ENCODE data around the gene MS4A15. TPM values are rescaled to one million over a fixed set of nuclear protein-coding genes. Genes with fewer than 3 reads are reported as not detected.

MS4A15 gene
- total and polyA plus RNA-seq, 9 of the 15 experiments (the other 6 are each of a cell fraction or from before 2014, with no cell fraction given), result not detected

DNA sequence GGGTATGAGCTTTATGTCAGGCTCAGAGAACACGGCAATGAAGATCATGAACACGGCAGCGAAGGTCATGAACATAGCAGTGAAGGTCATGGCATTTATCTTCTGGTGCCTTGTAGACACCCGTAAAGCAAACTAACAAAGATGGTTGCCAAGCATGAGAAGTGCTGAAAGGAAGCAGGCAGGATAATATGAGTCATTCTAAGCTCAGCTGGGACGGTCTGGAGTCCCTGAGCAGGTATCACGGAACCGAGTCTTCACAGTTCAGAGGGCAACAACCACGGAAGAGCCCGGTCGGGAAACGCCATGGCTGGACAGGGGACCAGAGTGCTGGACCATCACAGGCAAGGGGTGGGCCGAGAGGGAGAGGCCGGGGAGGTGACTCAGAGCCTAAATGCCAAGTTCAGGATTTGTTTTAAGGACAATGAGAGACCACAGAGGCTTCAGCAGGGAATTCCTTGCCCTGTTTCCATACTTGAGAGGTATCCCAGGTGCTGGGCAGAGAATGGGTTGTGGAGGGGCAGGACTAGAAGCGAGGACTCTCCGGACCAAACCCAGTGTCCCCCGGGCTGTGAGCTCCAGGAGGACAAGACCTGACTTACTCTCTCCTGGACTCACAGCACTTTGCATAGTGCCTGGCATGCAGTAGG, 15.3 kb downstream of the MS4A15 start (continued):
- no peak for TF ChIP-seq CXXC5 (CRISPR knock-in tag; IDR thresholded peaks at IDR 0.05)
- TF ChIP-seq, protein P1, sequence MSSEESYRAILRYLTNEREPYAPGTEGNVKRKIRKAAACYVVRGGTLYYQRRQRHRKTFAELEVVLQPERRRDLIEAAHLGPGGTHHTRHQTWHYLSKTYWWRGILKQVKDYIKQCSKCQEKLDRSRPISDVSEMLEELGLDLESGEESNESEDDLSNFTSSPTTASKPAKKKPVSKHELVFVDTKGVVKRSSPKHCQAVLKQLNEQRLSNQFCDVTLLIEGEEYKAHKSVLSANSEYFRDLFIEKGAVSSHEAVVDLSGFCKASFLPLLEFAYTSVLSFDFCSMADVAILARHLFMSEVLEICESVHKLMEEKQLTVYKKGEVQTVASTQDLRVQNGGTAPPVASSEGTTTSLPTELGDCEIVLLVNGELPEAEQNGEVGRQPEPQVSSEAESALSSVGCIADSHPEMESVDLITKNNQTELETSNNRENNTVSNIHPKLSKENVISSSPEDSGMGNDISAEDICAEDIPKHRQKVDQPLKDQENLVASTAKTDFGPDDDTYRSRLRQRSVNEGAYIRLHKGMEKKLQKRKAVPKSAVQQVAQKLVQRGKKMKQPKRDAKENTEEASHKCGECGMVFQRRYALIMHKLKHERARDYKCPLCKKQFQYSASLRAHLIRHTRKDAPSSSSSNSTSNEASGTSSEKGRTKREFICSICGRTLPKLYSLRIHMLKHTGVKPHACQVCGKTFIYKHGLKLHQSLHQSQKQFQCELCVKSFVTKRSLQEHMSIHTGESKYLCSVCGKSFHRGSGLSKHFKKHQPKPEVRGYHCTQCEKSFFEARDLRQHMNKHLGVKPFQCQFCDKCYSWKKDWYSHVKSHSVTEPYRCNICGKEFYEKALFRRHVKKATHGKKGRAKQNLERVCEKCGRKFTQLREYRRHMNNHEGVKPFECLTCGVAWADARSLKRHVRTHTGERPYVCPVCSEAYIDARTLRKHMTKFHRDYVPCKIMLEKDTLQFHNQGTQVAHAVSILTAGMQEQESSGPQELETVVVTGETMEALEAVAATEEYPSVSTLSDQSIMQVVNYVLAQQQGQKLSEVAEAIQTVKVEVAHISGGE (CRISPR knock-in tag; IDR thresholded peaks at IDR 0.05), result no peak
- TF ChIP-seq, protein P2, sequence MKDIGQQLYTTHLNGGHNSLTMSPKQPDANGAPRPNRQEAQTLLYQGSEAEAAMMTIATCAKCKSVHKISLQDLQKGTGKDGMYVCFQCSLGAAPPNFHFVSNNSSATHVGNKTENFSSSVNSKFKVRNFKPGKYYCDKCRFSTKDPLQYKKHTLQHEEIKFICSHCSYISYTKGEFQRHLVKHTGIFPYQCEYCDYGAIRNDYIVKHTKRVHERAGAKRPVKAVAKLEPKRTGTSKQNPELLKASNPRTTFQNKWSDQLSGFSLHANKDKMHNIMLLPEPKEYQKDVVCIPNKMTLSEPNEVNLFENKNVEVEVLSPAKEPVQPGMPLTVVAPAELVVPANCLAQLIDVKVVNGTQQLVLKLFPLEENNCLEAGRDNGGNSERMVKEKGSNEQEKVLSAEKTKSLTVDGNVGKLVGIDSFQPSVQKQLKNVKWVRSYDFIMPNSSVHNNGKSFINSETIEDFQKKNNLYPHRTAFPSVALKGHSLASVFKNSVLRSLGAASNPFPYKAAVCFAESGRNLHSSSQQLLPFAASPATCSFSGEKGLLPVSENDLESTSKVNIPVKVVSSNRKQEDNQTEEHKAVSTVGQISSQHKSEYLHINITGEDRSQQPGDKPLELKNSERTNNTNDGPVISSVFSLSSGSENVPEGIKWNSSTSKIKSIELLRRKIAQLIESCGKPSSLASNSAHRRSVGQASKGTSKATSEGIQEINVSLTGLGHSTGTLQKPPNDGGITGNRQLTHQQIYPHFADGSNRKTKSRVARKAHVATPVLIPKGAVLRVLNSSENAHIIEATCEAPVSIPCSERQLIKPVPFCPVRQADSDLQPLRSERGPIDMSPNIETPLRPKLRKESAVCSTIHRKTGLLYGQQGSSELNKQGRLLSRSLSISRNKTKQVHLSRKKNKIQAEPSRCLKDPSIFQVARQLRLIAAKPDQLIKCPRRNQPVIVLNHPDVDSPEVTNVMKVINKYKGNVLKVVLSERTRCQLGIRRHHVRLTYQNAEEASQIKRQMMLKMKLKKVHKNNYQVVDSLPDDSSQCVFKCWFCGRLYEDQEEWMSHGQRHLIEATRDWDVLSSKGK (CRISPR knock-in tag; IDR thresholded peaks at IDR 0.05), result no peak
- no peak for TF ChIP-seq HDAC2 (IDR thresholded peaks at IDR 0.05)
- TF ChIP-seq, protein P3, sequence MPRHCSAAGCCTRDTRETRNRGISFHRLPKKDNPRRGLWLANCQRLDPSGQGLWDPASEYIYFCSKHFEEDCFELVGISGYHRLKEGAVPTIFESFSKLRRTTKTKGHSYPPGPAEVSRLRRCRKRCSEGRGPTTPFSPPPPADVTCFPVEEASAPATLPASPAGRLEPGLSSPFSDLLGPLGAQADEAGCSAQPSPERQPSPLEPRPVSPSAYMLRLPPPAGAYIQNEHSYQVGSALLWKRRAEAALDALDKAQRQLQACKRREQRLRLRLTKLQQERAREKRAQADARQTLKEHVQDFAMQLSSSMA (CRISPR knock-in tag; IDR thresholded peaks at IDR 0.05), result no peak
- TF ChIP-seq, protein P4, sequence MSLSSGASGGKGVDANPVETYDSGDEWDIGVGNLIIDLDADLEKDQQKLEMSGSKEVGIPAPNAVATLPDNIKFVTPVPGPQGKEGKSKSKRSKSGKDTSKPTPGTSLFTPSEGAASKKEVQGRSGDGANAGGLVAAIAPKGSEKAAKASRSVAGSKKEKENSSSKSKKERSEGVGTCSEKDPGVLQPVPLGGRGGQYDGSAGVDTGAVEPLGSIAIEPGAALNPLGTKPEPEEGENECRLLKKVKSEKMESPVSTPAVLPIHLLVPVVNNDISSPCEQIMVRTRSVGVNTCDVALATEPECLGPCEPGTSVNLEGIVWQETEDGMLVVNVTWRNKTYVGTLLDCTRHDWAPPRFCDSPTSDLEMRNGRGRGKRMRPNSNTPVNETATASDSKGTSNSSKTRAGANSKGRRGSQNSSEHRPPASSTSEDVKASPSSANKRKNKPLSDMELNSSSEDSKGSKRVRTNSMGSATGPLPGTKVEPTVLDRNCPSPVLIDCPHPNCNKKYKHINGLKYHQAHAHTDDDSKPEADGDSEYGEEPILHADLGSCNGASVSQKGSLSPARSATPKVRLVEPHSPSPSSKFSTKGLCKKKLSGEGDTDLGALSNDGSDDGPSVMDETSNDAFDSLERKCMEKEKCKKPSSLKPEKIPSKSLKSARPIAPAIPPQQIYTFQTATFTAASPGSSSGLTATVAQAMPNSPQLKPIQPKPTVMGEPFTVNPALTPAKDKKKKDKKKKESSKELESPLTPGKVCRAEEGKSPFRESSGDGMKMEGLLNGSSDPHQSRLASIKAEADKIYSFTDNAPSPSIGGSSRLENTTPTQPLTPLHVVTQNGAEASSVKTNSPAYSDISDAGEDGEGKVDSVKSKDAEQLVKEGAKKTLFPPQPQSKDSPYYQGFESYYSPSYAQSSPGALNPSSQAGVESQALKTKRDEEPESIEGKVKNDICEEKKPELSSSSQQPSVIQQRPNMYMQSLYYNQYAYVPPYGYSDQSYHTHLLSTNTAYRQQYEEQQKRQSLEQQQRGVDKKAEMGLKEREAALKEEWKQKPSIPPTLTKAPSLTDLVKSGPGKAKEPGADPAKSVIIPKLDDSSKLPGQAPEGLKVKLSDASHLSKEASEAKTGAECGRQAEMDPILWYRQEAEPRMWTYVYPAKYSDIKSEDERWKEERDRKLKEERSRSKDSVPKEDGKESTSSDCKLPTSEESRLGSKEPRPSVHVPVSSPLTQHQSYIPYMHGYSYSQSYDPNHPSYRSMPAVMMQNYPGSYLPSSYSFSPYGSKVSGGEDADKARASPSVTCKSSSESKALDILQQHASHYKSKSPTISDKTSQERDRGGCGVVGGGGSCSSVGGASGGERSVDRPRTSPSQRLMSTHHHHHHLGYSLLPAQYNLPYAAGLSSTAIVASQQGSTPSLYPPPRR (CRISPR knock-in tag; IDR thresholded peaks at IDR 0.05; ENCODE audit: borderline replicate concordance), result no peak
- TF ChIP-seq FOXJ3 (CRISPR knock-in tag; IDR thresholded peaks at IDR 0.05), result no peak
- no peak for TF ChIP-seq SRSF1 (IDR thresholded peaks at IDR 0.05; ENCODE audit: low read depth, low read length)
- no peak for TF ChIP-seq ADNP (tag; IDR thresholded peaks at IDR 0.05)

Measured in K562 (cell line).